ENCODE results near the gene ARAP1. TPM values are rescaled to one million over a fixed set of nuclear protein-coding genes. Genes with fewer than 3 reads are reported as not detected.

ARAP1 gene
- total and polyA plus RNA-seq, 2 of the 8 experiments (the other 6 are each of a cell fraction or from before 2014, with no cell fraction given): 25.7 to 61.6 TPM

DNA sequence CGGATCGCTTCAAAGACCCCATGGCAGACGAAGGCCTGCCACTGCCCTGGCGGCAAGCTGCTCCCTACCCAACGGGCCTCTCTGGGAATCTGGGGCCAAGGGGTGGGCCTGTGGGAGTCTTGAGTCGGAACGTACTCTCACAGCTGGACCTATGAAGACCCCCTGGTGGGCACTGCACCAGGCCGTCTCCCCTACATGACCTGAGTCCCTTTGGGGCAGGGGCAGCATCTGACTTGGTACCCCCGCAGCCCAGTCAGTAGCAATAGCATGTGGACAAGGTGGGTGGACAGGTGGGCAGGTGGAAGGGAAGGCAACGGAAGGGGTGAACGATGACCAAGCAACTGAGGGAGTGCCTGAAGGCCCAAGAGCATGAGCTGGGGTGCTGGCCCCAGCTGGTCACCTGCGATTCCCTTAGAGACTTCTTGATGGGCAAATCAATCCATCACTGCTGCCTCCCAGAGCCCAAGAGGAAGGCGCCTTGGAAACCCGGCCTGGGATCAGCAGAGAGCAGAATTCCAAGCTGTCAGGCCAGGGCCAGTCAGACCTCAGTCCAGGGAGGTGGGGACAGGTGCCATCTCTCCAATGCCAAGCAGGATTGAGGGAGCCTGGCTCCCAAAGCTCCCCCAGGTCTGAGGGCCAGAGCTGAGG, 35.3 kb downstream of the ARAP1 start:
- TF ChIP-seq POLR2AphosphoS5 (IDR thresholded peaks at IDR 0.05; ENCODE audit: low read depth, low read length) (no peak), TBP (IDR thresholded peaks at IDR 0.05; ENCODE audit: low read depth, low read length) (no peak), NANOG (IDR thresholded peaks at IDR 0.05; ENCODE audit: insufficient read depth, low read depth, low read length, poor library complexity, severe bottlenecking) (no peak), SUZ12 (IDR thresholded peaks at IDR 0.05; ENCODE audit: low read length) (no peak), FOSL1 (IDR thresholded peaks at IDR 0.05; ENCODE audit: insufficient read depth, low read depth, low read length) (no peak)
- DNase-seq (ENCODE audit: low read depth in 1 of 2, low spot score in 2 of 2): no peak
- Histone ChIP-seq H2BK120ac (replicated peaks; ENCODE audit: low read depth, low read length) (no peak overlapping the region), H4K8ac (ENCODE audit: extremely low read depth, insufficient read depth, low read length) (no peak overlapping the region), H2BK15ac (ENCODE audit: low read length) (no peak overlapping the region), H3K36me3 (ENCODE audit: control insufficient read depth in 2 of 4, insufficient read depth in 4 of 4, low read length in 3 of 4) (no peaks in the 10 kb centered on the region), H3K23me2 (ENCODE audit: low read depth, low read length) (no peaks in the 10 kb centered on the region), H2BK20ac (ENCODE audit: low read length) (no peak overlapping the region), H3K9ac (replicated peaks in 1 of 4; ENCODE audit: extremely low read depth in 1 of 4, low read depth in 3 of 4, low read length in 3 of 4) (no peak overlapping the region), H3K79me2 (ENCODE audit: control insufficient read depth in 1 of 2, insufficient read depth in 2 of 2, low read length in 2 of 2) (peaks cover 0 to 16% of the 10 kb centered on the region in 2 experiments; a peak in 1 of 4 replicates), H3K9me3 (ENCODE audit: insufficient read depth in 2 of 2, low read depth in 1 of 2, low read length in 1 of 2) (no peaks in the 10 kb centered on the region), H4K5ac (ENCODE audit: insufficient read length, low read depth, low read length) (no peak overlapping the region), H3K27ac (ENCODE audit: low read depth, low read length) (no peak overlapping the region), H3K27me3 (replicated peaks in 1 of 4; ENCODE audit: control insufficient read depth in 3 of 4, extremely low read depth in 1 of 4, insufficient read depth in 3 of 4, low read length in 3 of 4) (no peaks in the 10 kb centered on the region), H2AK5ac (ENCODE audit: low read depth, low read length) (no peak overlapping the region), H2AFZ (ENCODE audit: low read length) (no peak overlapping the region), H3K14ac (ENCODE audit: insufficient read length) (no peak overlapping the region), H2BK12ac (ENCODE audit: low read depth, low read length) (no peak overlapping the region), H2BK5ac (ENCODE audit: low read depth, low read length) (no peak overlapping the region), H3K4me2 (ENCODE audit: insufficient read depth in 1 of 2, low read depth in 2 of 2, low read length in 2 of 2) (no peak overlapping the region), H4K20me1 (replicated peaks in 1 of 2; ENCODE audit: control insufficient read depth in 1 of 2, insufficient read depth in 2 of 2, low read length in 2 of 2) (peaks cover 6 to 23% of the 10 kb centered on the region in 2 experiments), H3K56ac (replicated peaks; ENCODE audit: insufficient read length, low read depth, low read length) (no peak overlapping the region), H3K4me3 (ENCODE audit: extremely low read depth in 1 of 4, insufficient read depth in 2 of 4, low read depth in 3 of 4, low read length in 4 of 4) (no peak overlapping the region), H4K91ac (replicated peaks; ENCODE audit: insufficient read length, low read length) (no peak overlapping the region), H3K23ac (ENCODE audit: insufficient read length) (no peak overlapping the region), H3K18ac (ENCODE audit: extremely low read depth, low read length) (no peak overlapping the region), H3K79me1 (ENCODE audit: low read depth, low read length) (peaks cover 15% of the 10 kb centered on the region; the same call in 1 of the 2 replicates), H3K4ac (replicated peaks; ENCODE audit: insufficient read length, low read depth, low read length) (no peak overlapping the region), H3K4me1 (replicated peaks in 1 of 4; ENCODE audit: control insufficient read depth in 3 of 4, insufficient read depth in 4 of 4, low read length in 3 of 4) (peaks cover 0 to 16% (median 6%) of the 10 kb centered on the region in 4 experiments; a peak in 6 of 7 replicates)
- no peak for FAIRE-seq
- ChIA-PET POLR2A (ENCODE audit: partially characterized antibody) (interaction anchor here (1.7 kb wide), 1 partner anchor 10 kb away, joined by 7 read pairs; no protein-coding TSS in a partner anchor), CTCF (ENCODE audit: partially characterized antibody) (interaction anchor here (0.9 to 3.1 kb wide), 11 partner anchors 8 to 572 kb away, joined by 3 to 9 read pairs (median 6); partner anchors contain the start of gene STARD10)
- WGBS, 2 experiments (ENCODE audit: extremely low coverage in 1 of 2, insufficient coverage in 1 of 2, insufficient read length in 1 of 2, insufficient replicate concordance in 2 of 2, low coverage in 1 of 2, low lambda C conversion rate in 2 of 2, missing lambda C conversion rate in 1 of 2): 94% methylated on average over 9 of the region's 14 CpGs; no CpG with 5 or more reads in 1 of the 2 experiments

Data from H1 (cell line).